HEK293T (cell line): ENCODE results near the gene LYVE1.

Experiments used
- ARNT ChIP-seq: fragments of 450-650 bp; IDR thresholded peaks from 2 replicates; pipeline ENCODE4 v1.6.1; 2017; ENCODE audit warnings: mild to moderate bottlenecking
- BHLHE40 ChIP-seq: fragments of 450-650 bp; IDR thresholded peaks from 2 replicates; pipeline ENCODE4 v1.6.1; 2016; ENCODE audit warnings: mild to moderate bottlenecking, moderate library complexity, borderline replicate concordance
- CTBP1 ChIP-seq: fragments of 450-650 bp; IDR thresholded peaks from 2 replicates; pipeline ENCODE4 v1.6.1; 2016; ENCODE audit warnings: borderline replicate concordance
- ELF4 ChIP-seq: fragments of 450-650 bp; IDR thresholded peaks from 2 replicates; pipeline ENCODE4 v1.6.1; 2017; ENCODE audit warnings: antibody characterized with exemption
- FOXA1 ChIP-seq: fragments of 450-650 bp; IDR thresholded peaks from 2 replicates; pipeline ENCODE4 v1.6.1; 2016; ENCODE audit warnings: mild to moderate bottlenecking
- FOXM1 ChIP-seq: fragments of 450-650 bp; IDR thresholded peaks from 2 replicates; pipeline ENCODE4 v1.6.1; 2017; ENCODE audit warnings: mild to moderate bottlenecking, borderline replicate concordance
- HDGF ChIP-seq: fragments of 450-650 bp; IDR thresholded peaks from 2 replicates; pipeline ENCODE4 v1.6.1; 2017; ENCODE audit warnings: antibody characterized with exemption, borderline replicate concordance
- L3MBTL2 ChIP-seq: fragments of 450-650 bp; conservative IDR thresholded peaks from 2 replicates; pipeline ENCODE4 v1.6.1; 2016; ENCODE audit warnings: mild to moderate bottlenecking
- NFRKB ChIP-seq: fragments of 450-650 bp; IDR thresholded peaks from 2 replicates; pipeline ENCODE4 v1.6.1; 2016; ENCODE audit warnings: mild to moderate bottlenecking, moderate library complexity
- SP1 ChIP-seq: fragments of 450-650 bp; IDR thresholded peaks from 2 replicates; pipeline ENCODE4 v1.6.1; 2017
- SUZ12 ChIP-seq: fragments of 450-650 bp; IDR thresholded peaks from 2 replicates; pipeline ENCODE4 v1.6.1; 2016; ENCODE audit warnings: mild to moderate bottlenecking
- TARDBP ChIP-seq: fragments of 450-650 bp; IDR thresholded peaks from 2 replicates; pipeline ENCODE4 v1.6.1; 2016
- ZNF384 ChIP-seq: fragments of 450-650 bp; IDR thresholded peaks from 2 replicates; pipeline ENCODE4 v1.6.1; 2016
- TF ChIP-seq, protein P1 (sequence below): fragments of 450-650 bp; IDR thresholded peaks from 2 replicates; pipeline ENCODE4 v1.6.1; 2016

DNA sequence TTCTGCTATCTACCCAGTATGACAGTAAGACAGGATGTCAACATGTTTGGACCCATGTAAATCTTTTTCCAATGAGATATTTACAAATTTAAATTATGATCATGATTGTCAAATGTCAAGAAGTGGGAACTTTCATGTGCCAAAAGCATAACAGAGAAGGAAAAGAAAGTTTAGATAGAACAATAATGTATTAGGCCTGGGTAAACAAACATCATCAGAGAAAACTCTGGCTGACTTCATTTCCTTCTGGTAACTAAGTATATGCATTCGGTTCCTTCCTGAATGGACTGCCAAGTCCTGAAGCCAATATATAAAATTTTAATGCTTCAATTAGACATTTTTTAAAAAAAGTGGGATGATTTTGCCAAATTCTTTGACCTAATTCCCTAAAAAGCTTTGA is 44.0 kb downstream of the LYVE1 start:
- no peak for TF ChIP-seq TARDBP
- no peak for TF ChIP-seq FOXA1
- no peak for TF ChIP-seq CTBP1
- no peak for TF ChIP-seq SUZ12
- no peak for TF ChIP-seq NFRKB
- no peak for TF ChIP-seq SP1
- TF ChIP-seq BHLHE40: no peak
- no peak for TF ChIP-seq L3MBTL2
- TF ChIP-seq ELF4: no peak
- TF ChIP-seq, protein P1, sequence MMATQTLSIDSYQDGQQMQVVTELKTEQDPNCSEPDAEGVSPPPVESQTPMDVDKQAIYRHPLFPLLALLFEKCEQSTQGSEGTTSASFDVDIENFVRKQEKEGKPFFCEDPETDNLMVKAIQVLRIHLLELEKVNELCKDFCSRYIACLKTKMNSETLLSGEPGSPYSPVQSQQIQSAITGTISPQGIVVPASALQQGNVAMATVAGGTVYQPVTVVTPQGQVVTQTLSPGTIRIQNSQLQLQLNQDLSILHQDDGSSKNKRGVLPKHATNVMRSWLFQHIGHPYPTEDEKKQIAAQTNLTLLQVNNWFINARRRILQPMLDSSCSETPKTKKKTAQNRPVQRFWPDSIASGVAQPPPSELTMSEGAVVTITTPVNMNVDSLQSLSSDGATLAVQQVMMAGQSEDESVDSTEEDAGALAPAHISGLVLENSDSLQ: no peak
- no peak for TF ChIP-seq ARNT
- no peak for TF ChIP-seq FOXM1
- TF ChIP-seq HDGF: no peak
- TF ChIP-seq ZNF384: no peak
